Spinal cord (tissue), 10 donors: ENCODE measurements around the gene TMEM130. TPM values are rescaled to one million over a fixed set of nuclear protein-coding genes. Genes with fewer than 3 reads are reported as not detected.

ENCODE experiments used
- DNase-seq, 6 donors: peaks; one replicate each; pipeline versions ENCODE4 v3.0.0 to v3.0.0-alpha.2; 2013 to 2015; ENCODE audit warnings: low spot score in 6 of 6, low read depth in 4 of 6
- H3K27ac ChIP-seq: one replicate; pipeline ENCODE4 v1.5.1; 2013; ENCODE audit warnings: low read depth, low read length, control low read depth
- H3K27me3 ChIP-seq: one replicate; pipeline ENCODE4 v1.6.1; 2013; ENCODE audit warnings: low read length; ENCODE audit not compliant: control insufficient read depth, insufficient read depth
- H3K36me3 ChIP-seq: one replicate; pipeline ENCODE4 v1.6.1; 2013; ENCODE audit warnings: low read length; ENCODE audit not compliant: control insufficient read depth, insufficient read depth
- H3K4me1 ChIP-seq: one replicate; pipeline ENCODE4 v1.6.1; 2013; ENCODE audit warnings: low read length; ENCODE audit not compliant: control insufficient read depth, insufficient read depth
- H3K4me3 ChIP-seq: one replicate; pipeline ENCODE4 v1.5.1; 2013; ENCODE audit warnings: low read depth, low read length, control low read depth
- H3K9me3 ChIP-seq: one replicate; pipeline ENCODE4 v1.6.1; 2013; ENCODE audit warnings: low read length; ENCODE audit not compliant: control insufficient read depth, insufficient read depth
- WGBS: methylation state at CpG from one replicate; pipeline ENCODE4 v1.1.5; 2013; ENCODE audit warnings: missing lambda C conversion rate; ENCODE audit not compliant: insufficient coverage; 5-methylcytosine and 5-hydroxymethylcytosine counted together
- polyA plus RNA-seq, 2 donors: library from polyadenylated mRNA; unstranded; fragments of 120-200 nt; gene quantifications; one replicate each; pipeline ENCODE4 v1.2.1, GENCODE V29; 2013; ENCODE audit not compliant: insufficient read length in 2 of 2
- total RNA-seq, 2 donors: library from RNA; depleted of rRNA in 1 of 2; stranded (reverse); fragments of 120-200 nt in 1 of 2; fragments of >200 nt in 1 of 2; gene quantifications; one replicate each; pipeline versions ENCODE4 v1.2.3 to v1.2.4, GENCODE V29; 2013 to 2014
- donor health status: healthy.

TMEM130 gene
- total and polyA plus RNA-seq, 4 donors: 14.1 to 154 (median 90.2) TPM

- peaks cover 35% of the 10 kb centered on the region for H3K4me1 ChIP-seq
- peak overlapping the region; percentile 33 for H3K4me3 ChIP-seq
- WGBS: 78% methylated on average over 17 of the region's 17 CpGs
- H3K36me3 ChIP-seq: peaks cover 3% of the 10 kb centered on the region
- H3K27ac ChIP-seq: no peak overlapping the region
- DNase-seq: peak in 1 of 6 donors; percentile 22
- no peaks in the 10 kb centered on the region for H3K9me3 ChIP-seq
- peaks cover 19% of the 10 kb centered on the region for H3K27me3 ChIP-seq
Measured at GRCh38 chr7:98870807-98871491, 1.1 kb upstream of the TMEM130 start.

GRCh38 chr7:98870121-98870651 lies 372 bp upstream of the TMEM130 start:
- no peaks in the 10 kb centered on the region for H3K9me3 ChIP-seq
- peaks cover 19% of the 10 kb centered on the region for H3K27me3 ChIP-seq
- WGBS: under 1% methylated on average over 30 of the region's 35 CpGs
- H3K4me3 ChIP-seq: peak overlapping the region; percentile 33
- peak in 4 of 6 donors; percentile 43 to 95 (median 79) for DNase-seq
- H3K36me3 ChIP-seq: peaks cover 3% of the 10 kb centered on the region
- peaks cover 35% of the 10 kb centered on the region for H3K4me1 ChIP-seq
- H3K27ac ChIP-seq: no peak overlapping the region

GRCh38 chr7:98869027-98869596 lies 702 bp downstream of the TMEM130 start:
- H3K36me3 ChIP-seq: peaks cover 3% of the 10 kb centered on the region
- H3K27ac ChIP-seq: peak overlapping the region; percentile 47
- peaks cover 35% of the 10 kb centered on the region for H3K4me1 ChIP-seq
- no peaks in the 10 kb centered on the region for H3K9me3 ChIP-seq
- DNase-seq: peak in 2 of 6 donors; percentile 41 to 70
- H3K4me3 ChIP-seq: peak overlapping the region; percentile 50
- H3K27me3 ChIP-seq: peaks cover 19% of the 10 kb centered on the region
- 4% methylated on average over 16 of the region's 25 CpGs for WGBS

GRCh38 chr7:98868450-98868849 lies 1.4 kb downstream of the TMEM130 start:
- no CpG with 5 or more reads among the region's 2 CpGs for WGBS
- Histone ChIP-seq H3K36me3 (peaks cover 3% of the 10 kb centered on the region), H3K4me3 (peak overlapping the region; percentile 50), H3K4me1 (peaks cover 35% of the 10 kb centered on the region), H3K9me3 (no peaks in the 10 kb centered on the region), H3K27me3 (peaks cover 19% of the 10 kb centered on the region), H3K27ac (no peak overlapping the region)
- DNase-seq: peak in 1 of 6 donors; percentile 5

- 86% methylated on average over 4 of the region's 7 CpGs for WGBS
- Histone ChIP-seq H3K4me3 (no peak overlapping the region), H3K27ac (no peak overlapping the region), H3K9me3 (no peaks in the 10 kb centered on the region), H3K36me3 (peaks cover 14% of the 10 kb centered on the region), H3K27me3 (peaks cover 19% of the 10 kb centered on the region), H3K4me1 (peaks cover 35% of the 10 kb centered on the region)
- DNase-seq: no peak
Measured at GRCh38 chr7:98866765-98867164, 3.0 kb downstream of the TMEM130 start.

- Histone ChIP-seq H3K36me3 (peaks cover 14% of the 10 kb centered on the region), H3K27ac (no peak overlapping the region), H3K4me3 (no peak overlapping the region), H3K9me3 (no peaks in the 10 kb centered on the region), H3K4me1 (peaks cover 35% of the 10 kb centered on the region), H3K27me3 (peaks cover 19% of the 10 kb centered on the region)
- DNase-seq: no peak
- WGBS: 92% methylated on average over 11 of the region's 12 CpGs
Measured at GRCh38 chr7:98866351-98866750, 3.5 kb downstream of the TMEM130 start.

GRCh38 chr7:98864731-98865453 lies 4.9 kb downstream of the TMEM130 start:
- 71% methylated on average over 13 of the region's 14 CpGs for WGBS
- Histone ChIP-seq H3K36me3 (peaks cover 20% of the 10 kb centered on the region), H3K4me3 (no peak overlapping the region), H3K9me3 (no peaks in the 10 kb centered on the region), H3K27me3 (peaks cover 9% of the 10 kb centered on the region), H3K27ac (no peak overlapping the region), H3K4me1 (peaks cover 23% of the 10 kb centered on the region)
- no peak for DNase-seq

- WGBS: 57% methylated on average over 1 of the region's 2 CpGs
- peaks cover 17% of the 10 kb centered on the region for H3K4me1 ChIP-seq
- no peak overlapping the region for H3K27ac ChIP-seq
- no peak for DNase-seq
- peaks cover 27% of the 10 kb centered on the region for H3K36me3 ChIP-seq
- H3K9me3 ChIP-seq: no peaks in the 10 kb centered on the region
- H3K4me3 ChIP-seq: no peak overlapping the region
- no peaks in the 10 kb centered on the region for H3K27me3 ChIP-seq
Measured at GRCh38 chr7:98863601-98864000, 6.2 kb downstream of the TMEM130 start.

GRCh38 chr7:98862716-98863420 lies 6.9 kb downstream of the TMEM130 start:
- Histone ChIP-seq H3K36me3 (peaks cover 33% of the 10 kb centered on the region), H3K27me3 (no peaks in the 10 kb centered on the region), H3K4me3 (no peak overlapping the region), H3K9me3 (no peaks in the 10 kb centered on the region), H3K4me1 (peaks cover 13% of the 10 kb centered on the region), H3K27ac (no peak overlapping the region)
- 91% methylated on average over 23 of the region's 29 CpGs for WGBS
- no peak for DNase-seq
